ACHN (cell line): ENCODE data around the gene GABARAP.

ENCODE experiments used
- DNase-seq: peaks from one replicate; pipeline ENCODE4 v3.0.0-alpha.2; 2015
- in situ Hi-C: cut with HindIII; loops from 2 replicates; pipeline ENCODE4 v1.10.0; 2017; ENCODE audit warnings: low sequenced_read_pairs, low pct_ligation_motif_present, low pct_unique_long_range_greater_than_20kb

Gene GABARAP

DNA sequence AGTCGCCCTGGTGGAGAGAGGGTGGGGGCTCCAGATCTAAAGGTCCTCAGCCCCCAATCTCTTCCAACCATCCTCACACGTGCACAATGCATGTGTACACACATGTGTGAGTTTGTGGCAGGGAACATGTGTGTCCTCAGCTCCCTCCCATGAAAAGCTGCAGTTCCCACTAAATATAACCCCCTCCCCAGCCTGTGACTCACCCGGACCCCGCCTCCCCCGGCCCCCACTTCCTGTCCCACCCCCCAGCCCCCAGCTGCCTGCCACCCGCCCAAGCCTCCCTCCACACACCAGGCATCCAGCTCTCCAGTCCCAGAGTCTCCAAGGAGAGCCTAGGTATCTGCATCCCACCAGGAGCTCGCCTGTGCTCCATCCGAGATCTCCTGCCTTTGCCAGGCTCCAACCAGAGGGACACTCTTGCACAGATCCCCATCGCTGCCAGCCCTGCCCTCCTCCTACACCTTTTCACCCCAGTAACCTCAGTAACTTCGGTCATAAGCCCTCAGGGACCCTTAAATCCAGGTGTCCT is 26.5 kb downstream of the GABARAP start:
- no peak for DNase-seq
- in situ Hi-C loops: no loop called here

DNA sequence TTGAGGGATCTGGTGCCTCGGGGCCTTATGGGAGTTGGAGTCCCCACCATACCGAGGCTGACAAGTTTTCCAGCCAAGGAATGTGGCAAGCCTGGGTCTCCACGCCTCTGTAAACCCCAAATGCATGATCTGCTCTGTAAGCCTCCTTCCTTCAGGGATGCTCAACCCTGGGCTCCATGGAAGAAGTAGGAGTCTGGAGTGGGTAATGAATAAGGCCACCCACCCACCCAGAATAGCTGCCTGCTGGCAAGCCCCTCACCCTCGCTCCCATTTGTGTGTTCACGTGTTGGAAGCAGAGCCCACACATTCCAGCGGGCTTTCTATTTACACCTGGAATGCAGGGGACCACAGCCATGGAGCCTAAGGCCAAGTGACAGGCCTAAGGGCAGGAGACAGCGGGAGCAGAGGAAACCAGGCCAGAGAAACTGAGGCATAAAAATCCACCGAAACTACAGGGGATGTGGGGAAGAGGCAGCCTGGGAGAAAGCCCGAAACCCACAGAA is 27.1 kb downstream of the GABARAP start:
- in situ Hi-C loops: no loop called here
- no peak for DNase-seq

DNA sequence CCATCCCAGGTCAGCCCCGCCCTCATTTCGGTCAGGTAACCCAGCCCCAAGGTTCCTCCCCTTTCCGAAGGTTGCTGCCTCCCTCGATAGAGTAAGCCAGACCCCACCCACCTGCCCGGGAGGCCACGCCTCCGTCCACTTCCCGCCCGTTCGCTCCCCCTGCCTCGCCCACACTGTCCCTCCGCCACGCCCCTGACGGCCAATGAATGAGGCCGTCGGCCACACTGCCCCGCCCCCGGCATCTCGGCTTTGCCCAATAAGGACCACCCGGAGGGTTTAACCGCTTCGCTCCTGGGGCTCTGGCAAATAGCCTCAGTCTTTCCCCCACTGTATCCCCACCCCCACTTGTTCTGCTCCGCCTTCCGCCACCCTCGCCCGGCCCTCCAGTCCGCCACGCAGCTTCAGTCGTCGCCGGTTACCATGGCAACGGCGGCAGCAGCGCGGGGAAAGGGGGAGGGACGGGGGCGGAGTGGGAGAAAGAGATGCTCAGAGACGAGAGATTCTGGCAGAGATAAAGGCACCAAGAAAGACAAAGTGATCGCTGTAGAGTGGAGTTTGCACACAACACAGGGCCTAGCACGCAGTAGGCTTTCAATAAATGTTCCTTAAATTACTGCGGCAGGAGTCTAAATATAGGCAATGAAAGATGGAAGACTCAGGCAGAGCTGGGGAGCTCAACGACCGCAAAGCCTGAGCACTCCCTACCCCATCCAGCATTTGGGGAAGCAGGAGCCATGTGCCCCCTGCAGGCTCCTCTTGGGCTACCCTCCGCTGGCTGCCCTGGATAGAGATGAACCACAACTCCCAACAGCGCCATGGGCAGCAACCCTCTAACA is 27.7 kb downstream of the GABARAP start:
- peak; percentile 99 for DNase-seq
- in situ Hi-C loops: no loop called here

DNA sequence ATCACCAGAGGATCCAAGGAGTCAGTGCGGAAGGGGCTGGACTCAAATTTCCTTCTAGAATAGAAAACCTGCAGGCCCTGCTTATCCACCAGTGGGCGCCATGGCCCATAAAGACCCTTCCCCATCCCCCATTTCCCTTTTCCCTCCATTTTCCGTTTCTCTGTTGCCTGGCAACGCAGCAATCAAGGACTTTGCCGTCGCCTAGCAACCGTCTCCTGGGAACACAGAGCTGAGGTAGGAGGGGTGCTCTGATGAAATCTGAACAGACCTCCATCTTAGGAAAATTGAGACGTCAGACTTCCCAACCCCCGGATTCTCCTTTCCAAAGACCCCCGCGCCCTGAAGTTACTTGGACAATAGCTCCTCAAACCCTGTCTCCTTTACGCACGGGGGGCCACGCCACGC is 28.4 kb downstream of the GABARAP start:
- peak; percentile 73 for DNase-seq
- in situ Hi-C loops: no loop called here

DNA sequence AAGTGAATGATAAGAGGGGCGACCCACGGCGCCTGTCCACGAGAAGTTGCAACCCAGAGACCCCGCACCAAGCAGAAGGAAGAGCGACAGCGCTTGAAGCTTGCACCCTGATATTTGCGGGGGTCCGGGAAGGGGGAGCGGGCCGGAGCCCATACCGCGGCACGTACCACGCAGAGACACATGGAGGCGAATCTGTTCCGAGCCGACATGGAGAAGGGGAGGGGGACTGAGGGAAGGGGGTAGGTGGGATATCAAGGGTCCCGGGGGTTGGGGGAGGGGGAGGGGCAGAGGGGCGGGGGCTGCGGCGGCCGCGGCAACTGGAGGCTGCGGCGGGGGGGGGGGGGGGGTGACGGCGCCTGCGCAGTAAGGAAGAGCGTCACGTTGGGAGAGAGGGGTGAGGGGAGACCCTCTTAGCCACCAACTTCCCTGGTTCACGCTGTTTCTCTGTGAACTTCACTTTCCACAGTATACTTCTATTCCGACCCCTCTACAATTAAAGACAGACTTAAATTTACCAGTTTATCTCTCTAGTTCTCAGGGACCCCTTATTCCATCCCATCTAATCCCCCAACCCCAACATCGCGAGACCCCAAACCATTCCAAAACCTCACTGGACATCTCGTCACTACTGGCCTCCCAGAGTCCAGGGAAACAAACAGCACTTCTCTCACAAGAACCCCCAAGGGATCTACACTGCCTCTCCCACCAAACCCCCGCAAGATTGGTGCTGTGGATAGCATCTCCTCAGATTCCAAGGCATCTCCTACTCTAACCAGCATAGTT is 30.6 kb downstream of the GABARAP start:
- no peak for DNase-seq
- in situ Hi-C loops: no loop called here

DNA sequence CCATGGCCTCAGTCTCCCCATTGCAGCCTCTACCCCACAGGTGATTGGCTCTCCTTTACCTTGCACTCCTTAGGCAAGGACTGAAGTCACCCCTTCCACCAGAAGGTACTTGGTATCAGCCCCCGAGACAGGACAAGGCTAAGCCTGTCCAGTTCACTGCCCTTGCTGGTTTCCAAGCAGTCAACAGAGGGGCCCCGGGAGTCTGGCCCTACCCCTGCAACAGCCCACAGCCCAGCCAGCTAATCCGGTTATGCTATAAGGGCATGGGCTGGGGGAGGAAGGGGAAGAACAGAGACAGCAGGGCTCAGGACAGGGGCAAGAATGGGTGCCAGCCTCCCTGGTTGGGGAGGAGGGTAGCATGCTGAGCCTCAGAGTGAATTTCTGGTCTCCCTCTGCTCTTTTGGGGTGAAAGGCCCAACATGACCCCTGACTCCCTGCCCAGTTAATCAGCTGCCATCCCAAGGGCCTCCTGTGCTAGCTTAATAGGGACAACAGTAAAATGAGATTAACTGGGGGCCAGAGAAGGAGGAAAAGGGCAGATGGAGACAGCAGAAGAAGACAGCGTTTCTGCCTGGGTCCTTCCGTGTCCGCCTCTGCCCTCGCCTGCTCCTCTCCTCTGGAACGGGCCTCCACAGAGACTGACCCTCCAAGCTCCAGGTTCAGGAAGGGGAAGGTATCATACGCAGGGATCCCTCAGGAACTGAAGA is 33.3 kb downstream of the GABARAP start:
- in situ Hi-C loops: no loop called here

DNA sequence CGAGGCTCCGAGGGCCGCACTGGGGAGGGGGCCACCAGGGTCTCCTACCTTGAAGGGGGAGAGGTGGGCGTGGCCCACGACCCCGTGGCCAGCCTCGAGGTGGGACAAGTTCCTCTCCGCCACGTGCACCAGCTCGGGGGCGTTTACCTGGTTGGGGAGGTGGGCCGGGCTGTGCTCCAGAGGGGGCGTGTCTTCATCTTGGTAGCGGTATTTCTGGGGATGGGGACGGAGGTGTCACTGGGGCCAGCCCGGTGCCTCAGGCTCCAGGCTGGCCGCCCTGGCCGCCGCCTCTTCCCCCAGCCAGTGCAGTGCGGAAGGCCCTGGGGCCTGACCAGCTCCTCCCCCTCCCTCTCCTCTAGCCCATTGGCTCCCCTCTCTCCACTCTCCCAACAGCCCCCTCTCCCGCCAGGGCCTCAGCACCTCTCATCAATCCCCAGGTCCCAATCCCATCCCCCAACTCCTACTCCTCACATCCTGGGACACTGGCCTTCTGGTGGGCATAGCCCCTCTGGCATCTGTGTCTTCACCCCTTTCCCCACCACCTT is 34.1 kb downstream of the GABARAP start:
- DNase-seq: no peak
- in situ Hi-C loops: no loop called here

More for the DNA sequence above, 33.3 kb downstream of the GABARAP start:
- DNase-seq: no peak

DNA sequence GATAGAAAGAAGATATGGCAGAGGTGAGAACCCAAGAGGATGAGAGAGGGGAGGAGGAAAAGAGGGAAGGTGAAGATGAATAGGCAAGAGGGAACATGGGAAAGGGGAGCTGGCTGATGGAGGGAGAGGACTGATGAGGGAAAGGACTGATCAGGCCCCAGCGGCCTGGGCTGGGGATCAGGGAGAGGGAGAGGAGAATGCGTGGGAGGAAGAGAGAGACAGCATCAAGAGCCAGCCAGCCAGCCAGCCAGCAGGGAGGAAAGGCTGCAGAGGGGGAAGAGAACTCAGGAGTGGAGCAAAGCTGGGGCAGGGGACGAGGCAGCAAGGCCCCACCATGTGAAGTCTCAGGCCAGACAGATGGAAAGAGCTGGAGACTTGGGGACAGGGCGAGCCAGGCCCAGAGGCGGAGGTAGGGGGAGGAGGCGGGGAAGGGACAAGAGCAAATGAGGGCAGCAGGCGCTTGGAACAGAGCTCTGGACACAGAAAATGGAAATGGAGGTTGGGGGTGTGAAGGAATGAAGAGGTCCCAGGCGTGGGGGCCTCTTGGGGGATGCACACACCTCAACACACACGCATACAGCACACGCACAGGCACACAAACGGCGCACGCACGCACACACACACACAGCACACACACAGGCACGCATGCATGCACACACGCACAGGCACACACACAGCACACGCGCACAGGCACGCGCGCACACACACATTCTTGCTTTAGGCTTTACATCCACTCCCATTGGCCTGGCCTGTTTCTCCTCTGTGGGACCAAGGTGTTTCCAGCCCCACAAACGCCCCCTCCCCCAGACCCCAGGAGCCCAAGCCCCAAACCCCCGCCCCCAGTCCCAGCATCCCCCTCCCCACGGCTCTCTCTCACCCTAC is 34.9 kb downstream of the GABARAP start:
- in situ Hi-C loops: no loop called here
- no peak for DNase-seq

DNA sequence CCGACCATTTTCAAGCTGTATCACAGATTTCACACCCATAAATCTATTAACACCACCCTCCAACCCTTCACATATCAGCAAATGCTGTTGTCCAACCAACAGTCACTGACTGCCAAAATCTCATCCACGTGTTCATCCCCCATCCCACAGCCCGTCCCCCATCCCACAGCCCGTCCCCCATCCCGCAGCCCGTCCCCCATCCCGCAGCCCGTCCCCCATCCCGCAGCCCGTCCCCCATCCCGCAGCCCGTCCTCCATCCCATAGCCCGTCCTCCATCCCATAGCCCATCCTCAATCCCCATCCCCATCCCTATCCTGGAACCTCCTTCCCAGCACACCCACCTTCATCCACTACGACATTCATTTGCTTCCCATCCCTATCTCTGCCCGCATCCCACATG is 36.7 kb downstream of the GABARAP start:
- no peak for DNase-seq

DNA sequence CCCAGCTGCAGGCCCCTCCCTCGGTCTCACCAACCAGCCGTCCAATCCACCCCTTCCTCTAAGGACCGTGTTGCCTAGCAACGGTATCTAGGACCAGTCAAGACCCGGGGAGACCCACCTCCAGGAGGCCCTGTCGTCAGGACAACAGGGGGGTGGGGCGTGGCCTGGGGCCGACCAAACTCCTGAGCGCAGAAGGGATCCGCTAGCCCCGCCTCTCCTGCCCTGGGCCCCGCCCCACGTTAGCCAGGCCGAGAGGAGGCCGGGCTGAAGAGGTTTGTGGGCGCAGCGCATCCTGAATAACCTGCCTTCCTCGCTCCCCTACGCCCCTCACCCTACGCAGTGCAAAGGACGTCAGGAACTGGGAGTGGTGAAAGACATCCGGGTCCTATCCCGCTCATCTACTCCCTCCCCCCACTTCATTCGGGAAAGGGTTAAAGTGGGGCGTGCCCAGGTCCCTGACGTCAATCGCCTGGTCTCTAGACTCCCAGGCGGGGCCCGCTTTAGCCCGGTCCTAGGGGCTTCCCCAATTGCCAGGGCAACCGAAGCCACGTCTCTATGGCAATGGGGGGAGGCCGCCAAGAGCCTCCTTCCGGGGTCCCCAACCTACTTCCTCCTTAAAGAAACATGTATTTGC is 37.3 kb downstream of the GABARAP start:
- DNase-seq: peak; percentile 75
- in situ Hi-C loops: no loop called here

More for the DNA sequence above, 36.7 kb downstream of the GABARAP start:
- in situ Hi-C loops: no loop called here

DNA sequence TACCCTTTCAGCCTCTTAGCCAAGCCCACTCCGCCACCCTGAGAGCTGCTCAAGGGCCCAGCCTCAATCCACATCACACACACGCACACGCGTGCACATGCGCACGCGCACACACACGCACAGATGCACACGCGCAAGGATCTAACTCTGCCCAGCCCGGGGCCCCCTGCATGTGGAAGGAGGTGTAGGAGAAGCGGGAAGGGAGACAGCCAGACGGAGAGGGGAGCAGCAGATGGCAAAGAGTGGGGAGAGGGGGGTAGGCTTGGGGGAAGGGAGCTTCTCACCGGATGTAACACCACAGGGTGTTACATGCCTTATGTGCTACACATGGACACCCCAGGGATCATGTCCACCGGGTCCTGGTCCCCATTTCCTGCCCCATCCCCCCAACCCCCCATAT is 37.9 kb downstream of the GABARAP start:
- in situ Hi-C loops: no loop called here

DNA sequence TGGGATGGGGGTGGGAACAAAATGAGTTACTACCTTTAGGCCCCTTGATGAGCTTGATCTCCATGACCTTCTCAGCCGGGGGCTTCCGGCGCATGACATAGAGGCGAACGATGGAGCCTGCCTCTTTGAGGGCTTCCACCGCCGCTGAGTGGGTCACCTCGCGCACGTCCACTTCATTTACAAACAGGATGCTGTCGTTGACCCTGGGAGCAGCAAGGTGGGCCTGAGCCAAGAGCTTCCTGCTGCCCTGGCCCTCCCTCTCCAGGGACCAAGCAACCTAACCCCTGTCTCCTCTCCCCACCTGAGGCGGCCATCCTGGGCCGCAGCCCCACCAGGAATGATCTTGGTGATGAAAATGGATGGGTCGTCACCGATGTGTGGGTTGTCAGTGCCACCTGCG is 38.9 kb downstream of the GABARAP start:
- in situ Hi-C loops: no loop called here

More for the DNA sequence above, 37.9 kb downstream of the GABARAP start:
- no peak for DNase-seq

DNA sequence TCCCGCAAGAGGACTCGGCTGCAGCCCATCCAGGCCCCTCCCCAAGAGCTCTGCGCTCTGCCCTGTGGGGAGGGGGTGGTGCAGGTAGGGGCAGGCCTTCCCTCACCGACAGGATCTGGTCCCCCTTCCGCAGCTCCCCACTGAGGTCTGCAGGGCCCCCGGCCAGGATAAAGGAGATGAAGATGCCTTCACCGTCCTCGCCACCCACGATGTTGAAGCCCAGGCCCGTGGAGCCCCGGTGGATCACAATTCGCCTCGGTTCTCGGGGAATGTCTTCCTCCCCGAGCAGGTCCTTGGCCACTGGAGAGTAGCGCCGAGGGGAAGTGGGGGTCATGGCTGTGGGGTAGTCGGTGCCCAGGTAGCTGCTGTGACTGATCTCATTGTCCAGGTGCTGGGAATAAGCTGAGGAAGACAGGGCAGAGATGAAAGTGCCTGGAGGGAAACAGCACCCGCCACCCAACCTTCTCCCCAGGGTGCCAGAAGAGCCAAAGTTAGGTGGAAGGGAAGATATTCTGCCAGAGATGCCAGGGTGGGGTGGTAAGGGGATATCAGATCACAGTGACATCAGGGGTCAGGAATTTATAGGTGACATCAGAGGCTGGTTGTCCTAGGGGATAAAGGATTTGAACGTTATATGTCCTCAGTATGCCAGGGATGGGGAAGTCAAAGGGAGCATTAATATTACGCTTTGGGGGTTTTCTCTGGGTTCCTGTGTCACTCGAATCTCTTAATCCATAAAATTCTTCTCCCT is 45.4 kb downstream of the GABARAP start:
- no peak for DNase-seq
- in situ Hi-C loops: no loop called here

More for the DNA sequence above, 38.9 kb downstream of the GABARAP start:
- DNase-seq: no peak

DNA sequence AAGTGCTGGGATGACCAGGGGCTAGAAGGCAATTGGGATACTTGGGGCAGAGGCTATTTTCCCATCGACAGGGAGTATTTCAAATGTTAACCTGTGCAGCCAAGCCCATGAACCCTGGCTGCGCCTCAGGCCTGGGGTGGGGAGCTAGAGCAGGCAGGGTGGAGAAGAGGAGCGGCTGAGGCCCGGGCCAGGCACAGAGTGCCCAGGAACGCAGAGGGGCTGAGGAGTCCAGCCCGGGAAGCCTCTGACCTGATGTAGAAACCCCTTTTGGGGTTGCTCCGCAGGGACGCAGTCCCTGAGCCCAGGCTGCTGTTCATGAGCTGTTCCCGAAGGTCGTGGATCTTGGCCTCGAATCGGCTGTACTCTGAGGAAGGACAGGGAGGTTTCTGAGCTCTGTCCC is 46.3 kb downstream of the GABARAP start:
- no peak for DNase-seq
- in situ Hi-C loops: no loop called here

DNA sequence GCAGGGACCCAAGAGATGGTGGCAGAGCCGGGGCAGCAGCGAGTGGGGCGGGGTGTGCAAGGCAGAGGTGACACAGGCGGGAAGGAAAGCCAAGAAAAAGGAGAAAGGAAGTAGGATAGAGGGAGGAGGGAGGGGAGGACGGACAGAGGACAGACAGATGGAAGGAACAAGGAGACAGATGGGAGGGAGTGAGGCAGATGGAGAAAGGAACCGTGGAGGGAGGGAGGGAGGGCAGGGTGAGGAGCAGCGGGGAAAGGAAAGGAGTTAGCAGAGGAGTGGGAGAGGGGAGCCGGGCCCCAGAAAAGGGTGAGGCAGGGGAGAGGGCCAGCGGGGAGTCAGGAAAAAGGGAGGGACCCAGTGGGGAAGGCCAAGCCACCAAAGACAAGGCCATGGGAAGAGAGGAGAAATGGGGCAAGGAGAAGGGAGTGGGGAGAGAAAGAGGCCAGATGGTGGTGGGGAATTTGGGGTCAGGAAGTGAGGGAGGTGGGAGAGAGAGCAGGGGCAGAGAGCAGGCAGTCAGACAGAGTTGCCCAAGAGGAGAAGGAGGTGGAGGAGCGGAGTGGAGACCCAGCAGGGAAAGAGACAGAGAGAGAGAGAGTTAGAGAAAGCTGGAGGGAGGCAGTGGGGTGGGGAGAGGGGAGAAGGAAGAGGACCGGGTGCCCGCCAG is 49.8 kb downstream of the GABARAP start:
- DNase-seq: no peak
- in situ Hi-C loops: no loop called here
